ENCODE data around the gene ZDHHC14. TPM values are rescaled to one million over a fixed set of nuclear protein-coding genes. Genes with fewer than 3 reads are reported as not detected.

Gene ZDHHC14
- total and polyA plus RNA-seq, 7 donors: 2.4 to 12.6 (median 9.6) TPM

- Histone ChIP-seq H3K27me3 (no peaks in the 10 kb centered on the region), H3K9me3 (no peaks in the 10 kb centered on the region), H3K27ac (peak overlapping the region in 3 of 4 donors; percentile 15 to 45 (median 36)), H3K36me3 (no peaks in the 10 kb centered on the region), H3K4me3 (no peak overlapping the region), H3K4me1 (peaks cover 0 to 22% (median 19%) of the 10 kb centered on the region in 4 donors)
- no peak for DNase-seq
- intact Hi-C loops (cut with DNase I): no loop called here
- TF ChIP-seq POLR2A (IDR thresholded peaks at IDR 0.05) (no peak), POLR2AphosphoS5 (IDR thresholded peaks at IDR 0.05) (peak in 2 of 4 donors; percentile 15 to 27)
- 76 to 85% methylated on average over 6 of the region's 6 CpGs for WGBS, 2 donors
Measured at GRCh38 chr6:157438611-157439111, 57.7 kb downstream of the ZDHHC14 start.

DNA sequence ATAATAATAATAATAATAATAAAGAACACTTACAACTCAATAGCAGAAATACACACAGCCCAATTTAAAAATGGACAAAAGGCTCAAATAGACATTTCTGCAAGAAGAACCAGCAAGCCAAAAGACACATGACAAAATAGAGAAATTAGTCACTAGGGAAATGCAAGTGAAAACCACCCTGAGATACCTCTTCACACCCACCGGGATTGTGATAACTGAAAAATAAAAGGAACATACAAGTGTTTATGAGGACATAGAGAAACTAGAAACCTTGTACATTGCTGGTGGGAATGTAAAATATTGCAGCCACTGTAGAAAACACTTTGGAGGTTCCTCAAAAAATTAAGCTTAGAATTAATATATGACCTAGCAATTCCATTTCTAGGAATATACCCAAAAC lies 59.2 kb downstream of the ZDHHC14 start:
- intact Hi-C loops (cut with DNase I): no loop called here
- 85 to 89% methylated on average over 1 of the region's 1 CpG for WGBS, 2 donors
- no peak overlapping the region for H3K4me3 ChIP-seq
- DNase-seq: no peak
- peaks cover 0 to 24% (median 14%) of the 10 kb centered on the region in 4 donors for H3K4me1 ChIP-seq
- no peaks in the 10 kb centered on the region for H3K36me3 ChIP-seq
- TF ChIP-seq EP300 (IDR thresholded peaks at IDR 0.05) (no peak), POLR2AphosphoS5 (IDR thresholded peaks at IDR 0.05) (no peak), POLR2A (IDR thresholded peaks at IDR 0.05) (no peak)
- TF ChIP-seq, protein P1, sequence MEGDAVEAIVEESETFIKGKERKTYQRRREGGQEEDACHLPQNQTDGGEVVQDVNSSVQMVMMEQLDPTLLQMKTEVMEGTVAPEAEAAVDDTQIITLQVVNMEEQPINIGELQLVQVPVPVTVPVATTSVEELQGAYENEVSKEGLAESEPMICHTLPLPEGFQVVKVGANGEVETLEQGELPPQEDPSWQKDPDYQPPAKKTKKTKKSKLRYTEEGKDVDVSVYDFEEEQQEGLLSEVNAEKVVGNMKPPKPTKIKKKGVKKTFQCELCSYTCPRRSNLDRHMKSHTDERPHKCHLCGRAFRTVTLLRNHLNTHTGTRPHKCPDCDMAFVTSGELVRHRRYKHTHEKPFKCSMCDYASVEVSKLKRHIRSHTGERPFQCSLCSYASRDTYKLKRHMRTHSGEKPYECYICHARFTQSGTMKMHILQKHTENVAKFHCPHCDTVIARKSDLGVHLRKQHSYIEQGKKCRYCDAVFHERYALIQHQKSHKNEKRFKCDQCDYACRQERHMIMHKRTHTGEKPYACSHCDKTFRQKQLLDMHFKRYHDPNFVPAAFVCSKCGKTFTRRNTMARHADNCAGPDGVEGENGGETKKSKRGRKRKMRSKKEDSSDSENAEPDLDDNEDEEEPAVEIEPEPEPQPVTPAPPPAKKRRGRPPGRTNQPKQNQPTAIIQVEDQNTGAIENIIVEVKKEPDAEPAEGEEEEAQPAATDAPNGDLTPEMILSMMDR (IDR thresholded peaks at IDR 0.05): no peak
- H3K9me3 ChIP-seq: no peaks in the 10 kb centered on the region
- H3K27me3 ChIP-seq: no peaks in the 10 kb centered on the region
- H3K27ac ChIP-seq: no peak overlapping the region

DNA sequence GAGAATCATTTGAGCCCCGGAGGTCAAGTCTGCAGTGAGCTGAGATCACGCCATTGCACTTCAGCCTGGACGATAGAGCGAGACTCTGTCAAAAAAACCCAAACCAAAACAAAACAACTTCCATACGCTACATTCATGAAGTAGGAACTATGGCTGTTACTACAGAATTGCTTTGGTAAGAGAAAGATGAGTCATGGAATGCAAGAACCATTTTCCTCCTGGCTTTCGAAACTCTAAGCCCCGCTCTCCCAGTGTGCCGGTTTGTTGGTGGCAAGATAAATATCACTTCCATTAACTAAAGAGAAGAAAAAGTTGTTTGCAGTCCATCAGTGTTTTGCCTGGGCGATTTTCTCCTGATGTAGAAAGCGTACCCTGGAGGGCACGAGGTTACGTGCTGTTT lies 61.3 kb downstream of the ZDHHC14 start:
- H3K4me1 ChIP-seq: peaks cover 0 to 18% (median 13%) of the 10 kb centered on the region in 4 donors
- H3K27ac ChIP-seq: no peak overlapping the region
- H3K9me3 ChIP-seq: no peaks in the 10 kb centered on the region
- WGBS, 2 donors: 85 to 90% methylated on average over 12 of the region's 12 CpGs
- no peak overlapping the region for H3K4me3 ChIP-seq
- H3K27me3 ChIP-seq: no peaks in the 10 kb centered on the region
- no peaks in the 10 kb centered on the region for H3K36me3 ChIP-seq
- intact Hi-C loops (cut with DNase I): no loop called here
- TF ChIP-seq POLR2A (IDR thresholded peaks at IDR 0.05): no peak
- no peak for TF ChIP-seq EP300 (IDR thresholded peaks at IDR 0.05)
- TF ChIP-seq, protein P1 (IDR thresholded peaks at IDR 0.05): no peak
- no peak for TF ChIP-seq POLR2AphosphoS5 (IDR thresholded peaks at IDR 0.05)
- DNase-seq: no peak

DNA sequence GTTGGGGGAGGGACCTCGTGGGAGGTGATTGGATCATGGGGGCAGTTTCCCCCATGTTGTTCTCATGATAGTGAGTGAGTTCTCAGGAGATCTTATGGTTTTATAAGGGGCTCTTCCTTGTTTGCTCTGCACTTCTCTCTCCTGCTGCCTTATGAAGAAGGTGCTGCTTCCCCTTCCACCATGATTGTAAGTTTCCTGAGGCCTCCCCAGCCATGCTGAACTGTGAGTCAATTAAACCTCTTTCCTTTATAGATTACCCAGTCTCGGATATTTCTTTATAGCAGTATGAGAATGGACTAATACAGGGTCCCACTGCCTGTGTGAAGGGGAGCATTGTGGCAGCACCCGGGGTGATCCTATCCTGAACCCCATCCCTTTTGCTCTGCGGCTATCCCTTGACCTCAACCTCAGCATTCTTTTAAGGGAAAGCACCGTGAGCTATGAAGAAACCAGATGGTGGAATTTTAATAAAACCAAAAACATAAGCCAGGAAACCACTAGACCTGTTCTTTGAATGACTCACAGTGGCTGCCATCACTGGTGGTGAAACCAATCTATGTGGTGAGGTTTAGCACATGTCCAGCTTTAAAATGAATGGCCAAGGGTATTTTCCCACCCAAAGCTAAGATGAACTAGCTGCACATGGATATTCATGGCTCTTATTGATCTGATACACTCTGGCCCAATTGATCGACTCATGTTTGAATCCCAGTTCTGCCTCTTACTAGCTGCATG lies 62.2 kb downstream of the ZDHHC14 start:
- WGBS, 2 donors: 79 to 87% methylated on average over 6 of the region's 6 CpGs
- intact Hi-C loops (cut with DNase I): no loop called here
- H3K27me3 ChIP-seq: no peaks in the 10 kb centered on the region
- no peaks in the 10 kb centered on the region for H3K36me3 ChIP-seq
- no peak for DNase-seq
- TF ChIP-seq EP300 (IDR thresholded peaks at IDR 0.05): no peak
- no peak overlapping the region for H3K27ac ChIP-seq
- peaks cover 0 to 16% (median 12%) of the 10 kb centered on the region in 4 donors for H3K4me1 ChIP-seq
- H3K4me3 ChIP-seq: no peak overlapping the region
- H3K9me3 ChIP-seq: no peaks in the 10 kb centered on the region

- WGBS, 2 donors: 83 to 84% methylated on average over 10 of the region's 10 CpGs
- no peak for TF ChIP-seq EP300 (IDR thresholded peaks at IDR 0.05)
- TF ChIP-seq, protein P1 (IDR thresholded peaks at IDR 0.05): no peak
- TF ChIP-seq POLR2A (IDR thresholded peaks at IDR 0.05): no peak
- TF ChIP-seq POLR2AphosphoS5 (IDR thresholded peaks at IDR 0.05): no peak
- H3K9me3 ChIP-seq: no peaks in the 10 kb centered on the region
- no peak for DNase-seq
- intact Hi-C loops (cut with DNase I): no loop called here
- H3K27me3 ChIP-seq: no peaks in the 10 kb centered on the region
- H3K27ac ChIP-seq: peak overlapping the region in 2 of 4 donors; percentile 23 to 27
- no peak overlapping the region for H3K4me3 ChIP-seq
- peaks cover 0 to 8% (median 3%) of the 10 kb centered on the region in 4 donors for H3K4me1 ChIP-seq
- H3K36me3 ChIP-seq: no peaks in the 10 kb centered on the region
Measured at GRCh38 chr6:157445277-157446009, 64.5 kb downstream of the ZDHHC14 start.
